HepG2 (cell line): ENCODE measurements around the gene PTPRCAP. TPM values are rescaled to one million over a fixed set of nuclear protein-coding genes. Genes with fewer than 3 reads are reported as not detected.

Source experiments
- BORCS8-MEF2B ChIP-seq: sonication (generic); formaldehyde crosslinking; IDR thresholded peaks from 2 replicates; pipeline ENCODE4 v1.8.0; 2022; ENCODE audit warnings: mild to moderate bottlenecking, missing genetic modification reagents
- NCOA1 ChIP-seq: sonication (generic); formaldehyde crosslinking; IDR thresholded peaks from 2 replicates; pipeline ENCODE4 v1.9.0; 2021; ENCODE audit warnings: missing genetic modification reagents
- NR1H2 ChIP-seq: sonication (generic); formaldehyde crosslinking; IDR thresholded peaks from 2 replicates; pipeline ENCODE4 v1.8.1; 2022; ENCODE audit warnings: low read depth, missing genetic modification reagents, borderline replicate concordance
- TARDBP ChIP-seq: sonication (generic); formaldehyde crosslinking; IDR thresholded peaks from 2 replicates; pipeline ENCODE4 v1.8.0; 2022; ENCODE audit warnings: mild to moderate bottlenecking, missing genetic modification reagents
- ZFP90 ChIP-seq: sonication (generic); formaldehyde crosslinking; IDR thresholded peaks from 2 replicates; pipeline ENCODE4 v1.8.0; 2022; ENCODE audit warnings: missing genetic modification reagents, mild to moderate bottlenecking, inconsistent platforms, borderline replicate concordance
- ZNF235 ChIP-seq: sonication (generic); formaldehyde crosslinking; IDR thresholded peaks from 2 replicates; pipeline ENCODE4 v1.8.1; 2023; ENCODE audit warnings: mild to moderate bottlenecking, missing genetic modification reagents, borderline replicate concordance
- ZNF773 ChIP-seq: sonication (generic); formaldehyde crosslinking; IDR thresholded peaks from 2 replicates; pipeline ENCODE4 v1.4.0; 2020; ENCODE audit warnings: missing genetic modification reagents, borderline replicate concordance
- polyA plus RNA-seq, 8 experiments: library from polyadenylated mRNA; depleted of rRNA in 3 of 8; stranded (reverse) in 7 of 8; unstranded in 1 of 8; fragments of >200 nt; fragmentation: Illumina TruSeq in 4 of 8; extraction: Trizol in 4 of 8; gene quantifications; 2 replicates each; pipeline versions ENCODE4 v1.2.1 to v1.2.3, GENCODE V29; 2011 to 2016; ENCODE audit warnings: low read depth in 4 of 8, missing spikeins in 1 of 8, mixed read lengths in 1 of 8; ENCODE audit not compliant: insufficient read depth in 1 of 8
- total RNA-seq, 5 experiments: library from RNA; depleted of rRNA; stranded (reverse); fragments of >200 nt; fragmentation: Illumina TruSeq; extraction: Trizol; gene quantifications; 2 replicates each; pipeline ENCODE4 v1.2.3, GENCODE V29; 2016; ENCODE audit warnings: low read depth in 1 of 5
- TF ChIP-seq, protein P1 (sequence below): sonication (generic); formaldehyde crosslinking; IDR thresholded peaks from 2 replicates; pipeline ENCODE4 v1.8.1; 2023; ENCODE audit warnings: mild to moderate bottlenecking, inconsistent platforms, moderate library complexity, missing genetic modification reagents, borderline replicate concordance
- TF ChIP-seq, protein P2 (sequence below): sonication (generic); formaldehyde crosslinking; IDR thresholded peaks from 2 replicates; pipeline ENCODE4 v1.8.1; 2023; ENCODE audit warnings: missing genetic modification reagents, mild to moderate bottlenecking, borderline replicate concordance
- TF ChIP-seq, protein P3 (sequence below): sonication (generic); formaldehyde crosslinking; IDR thresholded peaks from 2 replicates; pipeline ENCODE4 v1.8.0; 2022; ENCODE audit warnings: mild to moderate bottlenecking, missing genetic modification reagents, borderline replicate concordance
- TF ChIP-seq, protein P4 (sequence below): fragments of 450-650 bp; IDR thresholded peaks from 2 replicates; pipeline ENCODE4 v1.6.1; 2016
- TF ChIP-seq, protein P5 (sequence below): sonication (generic); formaldehyde crosslinking; IDR thresholded peaks from 2 replicates; pipeline ENCODE4 v1.4.0; 2020; ENCODE audit warnings: missing genetic modification reagents
- TF ChIP-seq, protein P6 (sequence below): sonication (generic); formaldehyde crosslinking; IDR thresholded peaks from 2 replicates; pipeline ENCODE4 v1.4.0; 2020; ENCODE audit warnings: missing genetic modification reagents
- TF ChIP-seq, protein P7 (sequence below): sonication (generic); formaldehyde crosslinking; IDR thresholded peaks from 2 replicates; pipeline ENCODE4 v1.5.1; 2020; ENCODE audit warnings: mild to moderate bottlenecking, missing genetic modification reagents

Gene PTPRCAP
- total and polyA plus RNA-seq, 2 of the 13 experiments (the other 11 are each of a cell fraction or from before 2014, with no cell fraction given): 0.60 to 0.70 TPM

DNA sequence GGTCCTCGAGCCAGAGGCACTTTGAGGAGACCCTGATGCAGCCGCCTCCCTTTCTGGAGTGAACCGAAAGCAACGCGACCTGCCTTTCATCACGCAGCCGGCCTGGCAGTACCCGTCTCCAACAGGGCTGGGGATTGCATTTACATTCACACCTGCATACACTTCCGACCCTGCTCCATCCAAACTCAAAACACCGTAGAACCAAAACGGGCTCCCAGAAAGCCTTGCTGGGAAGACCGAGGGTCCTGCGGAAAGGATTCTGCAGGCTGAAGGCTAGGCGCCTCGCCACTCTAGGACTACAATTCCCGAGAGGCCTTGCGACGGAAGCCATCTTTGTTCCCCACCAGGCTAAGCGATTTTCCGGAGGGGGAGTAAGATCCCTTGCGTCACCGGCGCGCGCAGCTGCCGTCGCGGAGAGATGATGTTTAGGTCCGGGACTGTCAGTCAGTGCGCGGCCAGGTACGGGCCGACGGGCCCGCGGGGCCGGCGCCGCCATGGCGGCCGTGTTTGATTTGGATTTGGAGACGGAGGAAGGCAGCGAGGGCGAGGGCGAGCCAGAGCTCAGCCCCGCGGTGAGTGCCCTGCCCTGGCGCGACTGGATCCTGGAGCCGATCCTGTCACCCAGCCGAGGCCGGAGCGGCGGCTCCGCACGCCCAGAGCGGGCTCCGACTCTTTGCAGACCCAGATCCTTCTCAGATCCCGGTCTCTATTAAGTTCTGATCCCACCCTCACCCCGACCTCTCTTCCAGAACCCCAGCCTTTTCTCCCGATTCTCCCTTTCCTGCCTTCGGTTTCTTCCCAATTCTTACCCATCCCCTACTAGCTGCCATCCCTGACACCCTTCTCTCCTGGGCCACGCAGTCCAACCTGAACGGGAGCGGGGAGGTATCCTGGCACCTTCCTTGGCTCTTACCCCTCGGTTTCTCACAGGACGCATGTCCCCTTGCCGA, 9.2 kb downstream of the PTPRCAP start, which contains the start of gene RPS6KB2 (continued):
- TF ChIP-seq, protein P1, sequence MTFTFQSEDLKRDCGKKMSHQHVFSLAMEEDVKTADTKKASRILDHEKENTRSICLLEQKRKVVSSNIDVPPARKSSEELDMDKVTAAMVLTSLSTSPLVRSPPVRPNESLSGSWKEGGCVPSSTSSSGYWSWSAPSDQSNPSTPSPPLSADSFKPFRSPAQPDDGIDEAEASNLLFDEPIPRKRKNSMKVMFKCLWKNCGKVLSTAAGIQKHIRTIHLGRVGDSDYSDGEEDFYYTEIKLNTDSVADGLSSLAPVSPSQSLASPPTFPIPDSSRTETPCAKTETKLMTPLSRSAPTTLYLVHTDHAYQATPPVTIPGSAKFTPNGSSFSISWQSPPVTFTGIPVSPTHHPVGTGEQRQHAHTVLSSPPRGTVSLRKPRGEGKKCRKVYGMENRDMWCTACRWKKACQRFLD (CRISPR knock-in tag): peak; percentile 90
- peak; percentile 60 for TF ChIP-seq TARDBP (CRISPR knock-in tag)
- TF ChIP-seq ZNF235 (CRISPR knock-in tag): no peak
- TF ChIP-seq, protein P2, sequence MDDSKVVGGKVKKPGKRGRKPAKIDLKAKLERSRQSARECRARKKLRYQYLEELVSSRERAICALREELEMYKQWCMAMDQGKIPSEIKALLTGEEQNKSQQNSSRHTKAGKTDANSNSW (CRISPR knock-in tag): no peak
- 0 out of 2 replicates have a peak, but pooled peaks have one; percentile 14 for TF ChIP-seq NR1H2
- TF ChIP-seq, protein P3, sequence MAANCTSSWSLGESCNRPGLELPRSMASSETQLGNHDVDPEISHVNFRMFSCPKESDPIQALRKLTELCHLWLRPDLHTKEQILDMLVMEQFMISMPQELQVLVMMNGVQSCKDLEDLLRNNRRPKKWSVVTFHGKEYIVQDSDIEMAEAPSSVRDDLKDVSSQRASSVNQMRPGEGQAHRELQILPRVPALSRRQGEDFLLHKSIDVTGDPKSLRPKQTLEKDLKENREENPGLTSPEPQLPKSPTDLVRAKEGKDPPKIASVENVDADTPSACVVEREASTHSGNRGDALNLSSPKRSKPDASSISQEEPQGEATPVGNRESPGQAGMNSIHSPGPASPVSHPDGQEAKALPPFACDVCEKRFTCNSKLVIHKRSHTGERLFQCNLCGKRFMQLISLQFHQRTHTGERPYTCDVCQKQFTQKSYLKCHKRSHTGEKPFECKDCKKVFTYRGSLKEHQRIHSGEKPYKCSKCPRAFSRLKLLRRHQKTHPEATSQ (CRISPR knock-in tag): no peak
- TF ChIP-seq, protein P4, sequence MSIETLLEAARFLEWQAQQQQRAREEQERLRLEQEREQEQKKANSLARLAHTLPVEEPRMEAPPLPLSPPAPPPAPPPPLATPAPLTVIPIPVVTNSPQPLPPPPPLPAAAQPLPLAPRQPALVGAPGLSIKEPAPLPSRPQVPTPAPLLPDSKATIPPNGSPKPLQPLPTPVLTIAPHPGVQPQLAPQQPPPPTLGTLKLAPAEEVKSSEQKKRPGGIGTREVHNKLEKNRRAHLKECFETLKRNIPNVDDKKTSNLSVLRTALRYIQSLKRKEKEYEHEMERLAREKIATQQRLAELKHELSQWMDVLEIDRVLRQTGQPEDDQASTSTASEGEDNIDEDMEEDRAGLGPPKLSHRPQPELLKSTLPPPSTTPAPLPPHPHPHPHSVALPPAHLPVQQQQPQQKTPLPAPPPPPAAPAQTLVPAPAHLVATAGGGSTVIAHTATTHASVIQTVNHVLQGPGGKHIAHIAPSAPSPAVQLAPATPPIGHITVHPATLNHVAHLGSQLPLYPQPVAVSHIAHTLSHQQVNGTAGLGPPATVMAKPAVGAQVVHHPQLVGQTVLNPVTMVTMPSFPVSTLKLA: peak; percentile 35; the same call in 1 of the 2 replicates
- TF ChIP-seq, protein P5, sequence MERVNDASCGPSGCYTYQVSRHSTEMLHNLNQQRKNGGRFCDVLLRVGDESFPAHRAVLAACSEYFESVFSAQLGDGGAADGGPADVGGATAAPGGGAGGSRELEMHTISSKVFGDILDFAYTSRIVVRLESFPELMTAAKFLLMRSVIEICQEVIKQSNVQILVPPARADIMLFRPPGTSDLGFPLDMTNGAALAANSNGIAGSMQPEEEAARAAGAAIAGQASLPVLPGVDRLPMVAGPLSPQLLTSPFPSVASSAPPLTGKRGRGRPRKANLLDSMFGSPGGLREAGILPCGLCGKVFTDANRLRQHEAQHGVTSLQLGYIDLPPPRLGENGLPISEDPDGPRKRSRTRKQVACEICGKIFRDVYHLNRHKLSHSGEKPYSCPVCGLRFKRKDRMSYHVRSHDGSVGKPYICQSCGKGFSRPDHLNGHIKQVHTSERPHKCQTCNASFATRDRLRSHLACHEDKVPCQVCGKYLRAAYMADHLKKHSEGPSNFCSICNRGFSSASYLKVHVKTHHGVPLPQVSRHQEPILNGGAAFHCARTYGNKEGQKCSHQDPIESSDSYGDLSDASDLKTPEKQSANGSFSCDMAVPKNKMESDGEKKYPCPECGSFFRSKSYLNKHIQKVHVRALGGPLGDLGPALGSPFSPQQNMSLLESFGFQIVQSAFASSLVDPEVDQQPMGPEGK (CRISPR knock-in tag): peak; percentile 94
- TF ChIP-seq, protein P6, sequence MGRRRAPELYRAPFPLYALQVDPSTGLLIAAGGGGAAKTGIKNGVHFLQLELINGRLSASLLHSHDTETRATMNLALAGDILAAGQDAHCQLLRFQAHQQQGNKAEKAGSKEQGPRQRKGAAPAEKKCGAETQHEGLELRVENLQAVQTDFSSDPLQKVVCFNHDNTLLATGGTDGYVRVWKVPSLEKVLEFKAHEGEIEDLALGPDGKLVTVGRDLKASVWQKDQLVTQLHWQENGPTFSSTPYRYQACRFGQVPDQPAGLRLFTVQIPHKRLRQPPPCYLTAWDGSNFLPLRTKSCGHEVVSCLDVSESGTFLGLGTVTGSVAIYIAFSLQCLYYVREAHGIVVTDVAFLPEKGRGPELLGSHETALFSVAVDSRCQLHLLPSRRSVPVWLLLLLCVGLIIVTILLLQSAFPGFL (CRISPR knock-in tag): no peak
- TF ChIP-seq NCOA1: 0 out of 2 replicates have a peak, but pooled peaks have one; percentile 73
- TF ChIP-seq, protein P7, sequence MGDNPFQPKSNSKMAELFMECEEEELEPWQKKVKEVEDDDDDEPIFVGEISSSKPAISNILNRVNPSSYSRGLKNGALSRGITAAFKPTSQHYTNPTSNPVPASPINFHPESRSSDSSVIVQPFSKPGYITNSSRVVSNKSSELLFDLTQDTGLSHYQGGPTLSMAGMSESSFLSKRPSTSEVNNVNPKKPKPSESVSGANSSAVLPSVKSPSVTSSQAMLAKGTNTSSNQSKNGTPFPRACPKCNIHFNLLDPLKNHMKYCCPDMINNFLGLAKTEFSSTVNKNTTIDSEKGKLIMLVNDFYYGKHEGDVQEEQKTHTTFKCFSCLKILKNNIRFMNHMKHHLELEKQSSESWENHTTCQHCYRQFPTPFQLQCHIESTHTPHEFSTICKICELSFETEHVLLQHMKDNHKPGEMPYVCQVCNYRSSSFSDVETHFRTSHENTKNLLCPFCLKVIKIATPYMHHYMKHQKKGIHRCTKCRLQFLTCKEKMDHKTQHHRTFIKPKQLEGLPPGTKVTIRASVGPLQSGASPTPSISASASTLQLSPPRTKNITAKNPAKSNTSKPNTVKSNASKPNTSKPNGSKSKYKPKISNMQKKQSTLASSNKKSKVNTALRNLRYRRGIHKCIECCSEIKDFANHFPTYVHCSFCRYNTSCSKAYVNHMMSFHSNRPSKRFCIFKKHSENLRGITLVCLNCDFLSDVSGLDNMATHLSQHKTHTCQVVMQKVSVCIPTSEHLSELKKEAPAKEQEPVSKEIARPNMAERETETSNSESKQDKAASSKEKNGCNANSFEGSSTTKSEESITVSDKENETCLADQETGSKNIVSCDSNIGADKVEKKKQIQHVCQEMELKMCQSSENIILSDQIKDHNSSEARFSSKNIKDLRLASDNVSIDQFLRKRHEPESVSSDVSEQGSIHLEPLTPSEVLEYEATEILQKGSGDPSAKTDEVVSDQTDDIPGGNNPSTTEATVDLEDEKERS (CRISPR knock-in tag): peak; percentile 27; the same call in 1 of the 2 replicates
- 0 out of 2 replicates have a peak, but pooled peaks have one; percentile 38 for TF ChIP-seq BORCS8-MEF2B (CRISPR knock-in tag)
- no peak for TF ChIP-seq ZFP90 (CRISPR knock-in tag)
- 0 out of 2 replicates have a peak, but pooled peaks have one; percentile 49 for TF ChIP-seq ZNF773 (CRISPR knock-in tag)
